ENCODE measurements around the gene UNC13D.

- TF ChIP-seq POLR2A (IDR thresholded peaks at IDR 0.05), result no peak
- TF ChIP-seq, protein P1, sequence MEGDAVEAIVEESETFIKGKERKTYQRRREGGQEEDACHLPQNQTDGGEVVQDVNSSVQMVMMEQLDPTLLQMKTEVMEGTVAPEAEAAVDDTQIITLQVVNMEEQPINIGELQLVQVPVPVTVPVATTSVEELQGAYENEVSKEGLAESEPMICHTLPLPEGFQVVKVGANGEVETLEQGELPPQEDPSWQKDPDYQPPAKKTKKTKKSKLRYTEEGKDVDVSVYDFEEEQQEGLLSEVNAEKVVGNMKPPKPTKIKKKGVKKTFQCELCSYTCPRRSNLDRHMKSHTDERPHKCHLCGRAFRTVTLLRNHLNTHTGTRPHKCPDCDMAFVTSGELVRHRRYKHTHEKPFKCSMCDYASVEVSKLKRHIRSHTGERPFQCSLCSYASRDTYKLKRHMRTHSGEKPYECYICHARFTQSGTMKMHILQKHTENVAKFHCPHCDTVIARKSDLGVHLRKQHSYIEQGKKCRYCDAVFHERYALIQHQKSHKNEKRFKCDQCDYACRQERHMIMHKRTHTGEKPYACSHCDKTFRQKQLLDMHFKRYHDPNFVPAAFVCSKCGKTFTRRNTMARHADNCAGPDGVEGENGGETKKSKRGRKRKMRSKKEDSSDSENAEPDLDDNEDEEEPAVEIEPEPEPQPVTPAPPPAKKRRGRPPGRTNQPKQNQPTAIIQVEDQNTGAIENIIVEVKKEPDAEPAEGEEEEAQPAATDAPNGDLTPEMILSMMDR (IDR thresholded peaks at IDR 0.05), result no peak
Measured at GRCh38 chr17:75777296-75777922, 66.8 kb downstream of the UNC13D start.
